Aortic smooth muscle cell (primary cell): ENCODE results near the gene CXCL14. TPM values are rescaled to one million over a fixed set of nuclear protein-coding genes. Genes with fewer than 3 reads are reported as not detected.

Experiments
- total RNA-seq: library from RNA; depleted of rRNA; stranded (reverse); fragments of >200 nt; gene quantifications from 2 replicates; pipeline ENCODE4 v1.2.3, GENCODE V29; 2014

CXCL14 gene, protein sequence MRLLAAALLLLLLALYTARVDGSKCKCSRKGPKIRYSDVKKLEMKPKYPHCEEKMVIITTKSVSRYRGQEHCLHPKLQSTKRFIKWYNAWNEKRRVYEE
- total RNA-seq, result 0.79 TPM in 1 of 2 replicates, not detected in the other

DNA sequence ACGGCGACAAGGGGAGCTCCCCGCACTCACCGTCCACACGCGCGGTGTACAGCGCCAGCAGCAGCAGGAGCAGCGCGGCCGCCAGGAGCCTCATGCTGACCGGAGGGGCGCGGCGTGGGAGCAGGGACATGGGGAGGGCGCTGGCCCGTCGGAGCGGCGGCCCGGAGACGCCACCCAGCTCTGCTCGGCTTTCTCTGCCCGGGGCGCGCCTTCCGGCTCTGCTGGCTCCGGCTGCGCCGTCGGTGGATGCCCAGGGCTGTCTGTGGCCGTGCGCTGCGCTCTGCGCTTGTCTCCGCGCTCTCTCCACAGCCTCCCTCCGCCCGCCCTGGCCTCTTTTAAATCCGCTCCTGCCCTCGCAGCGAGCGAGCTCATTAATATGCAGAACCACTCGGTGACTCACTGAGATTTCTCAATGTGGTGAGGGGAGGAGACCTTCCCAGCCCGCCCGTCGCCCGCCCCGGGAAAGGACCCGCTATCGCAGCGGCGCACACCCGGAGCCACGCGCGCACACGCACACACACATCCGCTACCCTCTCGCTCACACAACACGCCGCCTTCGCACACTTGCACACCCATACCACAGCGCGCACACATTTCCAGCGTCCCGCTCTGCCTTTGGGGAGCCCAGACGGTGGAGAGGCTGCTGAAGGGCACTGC, at the start of gene CXCL14:
Gene CXCL14, minus strand, starts transcription at position 307 of the 657 bp plus-strand sequence. Its CDS starts 213 bp downstream, at position 94.

DNA sequence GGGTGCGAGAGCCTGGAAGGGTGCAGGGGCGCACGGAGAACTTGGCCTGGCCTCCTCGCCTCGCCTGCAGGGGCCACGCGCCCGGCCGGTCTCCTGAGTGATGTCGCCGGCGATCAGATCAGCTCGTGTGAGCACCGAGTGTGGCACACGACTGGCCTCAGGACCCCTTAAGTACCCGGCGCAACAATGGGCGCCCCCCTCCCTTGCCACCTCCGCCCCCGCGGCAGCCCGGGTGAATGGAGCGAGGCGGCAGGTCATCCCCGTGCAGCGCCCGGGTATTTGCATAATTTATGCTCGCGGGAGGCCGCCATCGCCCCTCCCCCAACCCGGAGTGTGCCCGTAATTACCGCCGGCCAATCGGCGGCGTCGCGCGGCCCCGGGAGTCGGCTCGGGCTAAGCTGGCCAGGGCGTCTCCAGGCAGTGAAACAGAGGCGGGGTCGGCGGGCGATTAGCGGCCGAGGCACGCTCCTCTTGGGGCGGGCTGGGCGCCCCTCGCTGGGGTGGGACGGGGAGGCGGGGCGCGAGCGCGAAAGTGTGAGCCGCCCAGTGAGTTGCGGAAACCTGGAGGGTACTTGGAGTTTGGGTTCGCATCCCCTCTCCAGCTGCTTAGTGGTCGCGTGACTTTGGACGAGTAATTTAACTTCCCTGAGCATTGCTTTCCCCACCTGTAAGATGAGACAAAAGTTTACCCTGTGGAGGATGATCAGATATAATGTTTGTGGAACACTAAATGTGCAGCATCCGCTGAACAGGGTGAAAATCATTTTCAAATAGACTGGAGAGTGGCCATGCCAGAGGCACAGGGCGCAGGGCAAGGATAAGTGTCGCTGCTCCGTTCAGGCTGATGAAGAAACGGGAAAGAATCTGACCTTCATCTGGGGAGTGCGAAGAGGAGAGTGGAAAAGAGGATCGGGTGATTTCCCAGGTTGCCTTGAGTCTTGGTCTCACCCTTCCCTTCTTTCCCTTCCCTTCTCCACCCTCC, 42.7 kb downstream of the CXCL14 start, which contains the start of gene NEUROG1:
Gene NEUROG1, minus strand, starts transcription at position 145 of the 982 bp plus-strand sequence. CDS start 274 bp downstream, outside the sequence.

Other genes with a start within 250 kb of the CXCL14 start
- 149 and 153 TPM in 2 replicates for gene MACROH2A1, start 179.8 kb downstream of the CXCL14 start, total RNA-seq
- not detected in 2 replicates for gene DCANP1, start 131.6 kb downstream of the CXCL14 start, total RNA-seq
- not detected in 2 replicates for gene TIFAB, start 126.6 kb downstream of the CXCL14 start, total RNA-seq
- gene NEUROG1, start 43.0 kb downstream of the CXCL14 start, total RNA-seq, result not detected in 2 replicates